ENCODE measurements around the gene ARMS2.

ARMS2 gene

DNA sequence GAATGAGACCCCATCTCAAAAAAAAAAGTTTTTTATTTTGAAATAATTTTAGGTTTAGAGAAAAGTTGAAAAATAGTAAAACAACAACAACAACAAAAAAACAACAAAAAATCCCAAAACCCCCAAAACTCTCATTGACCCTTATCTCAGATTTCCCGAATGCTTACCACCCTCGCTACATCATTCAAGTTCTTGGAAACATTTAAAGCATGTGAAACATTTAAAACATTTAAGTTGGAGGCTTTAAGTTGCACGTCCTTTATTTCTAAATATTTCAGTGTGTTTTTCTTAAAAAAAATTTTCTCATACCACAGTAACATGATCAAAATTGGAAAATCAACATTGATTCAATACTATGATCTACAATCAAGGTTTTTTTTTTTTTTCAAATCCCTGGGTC, 382 bp upstream of the ARMS2 start:
- no peaks in the 10 kb centered on the region for H3K27me3 ChIP-seq (ENCODE audit: insufficient read depth, low read length, poor library complexity)
- H2AK5ac ChIP-seq (ENCODE audit: low read length), result no peak overlapping the region
- H3K9ac ChIP-seq (ENCODE audit: low read length), result no peak overlapping the region
- H3K4me3 ChIP-seq (ENCODE audit: low read length), result no peak overlapping the region
- H3K56ac ChIP-seq (ENCODE audit: low read length), result no peak overlapping the region
- no peak overlapping the region for H4K8ac ChIP-seq (ENCODE audit: low read depth, low read length)
- H3K4me1 ChIP-seq (ENCODE audit: control insufficient read depth, low read depth, low read length), result no peaks in the 10 kb centered on the region
- H4K5ac ChIP-seq (ENCODE audit: low read length), result no peak overlapping the region
- H2BK120ac ChIP-seq (ENCODE audit: low read depth, low read length), result no peak overlapping the region
- H3K27ac ChIP-seq (ENCODE audit: low read depth, low read length), result no peak overlapping the region
- no peak overlapping the region for H3K23ac ChIP-seq (ENCODE audit: low read length)
- H3K79me2 ChIP-seq (ENCODE audit: control insufficient read depth, insufficient read depth, low read length), result no peaks in the 10 kb centered on the region
- H3K79me1 ChIP-seq (ENCODE audit: low read length), result no peaks in the 10 kb centered on the region
- DNase-seq, result no peak
- H3K4ac ChIP-seq (ENCODE audit: low read depth, low read length), result no peak overlapping the region
- WGBS (ENCODE audit: extremely low coverage, insufficient coverage, low lambda C conversion rate), result 100% methylated on average over 2 of the region's 3 CpGs
- H3K4me2 ChIP-seq (ENCODE audit: low read length), result no peak overlapping the region
- no peak overlapping the region for H2BK15ac ChIP-seq (replicated peaks; ENCODE audit: low read depth)
- no peak overlapping the region for H2BK5ac ChIP-seq (ENCODE audit: low read length)
- H3K18ac ChIP-seq (ENCODE audit: low read length), result no peak overlapping the region
- H3K36me3 ChIP-seq (ENCODE audit: control insufficient read depth, insufficient read depth, low read length), result no peaks in the 10 kb centered on the region

DNA sequence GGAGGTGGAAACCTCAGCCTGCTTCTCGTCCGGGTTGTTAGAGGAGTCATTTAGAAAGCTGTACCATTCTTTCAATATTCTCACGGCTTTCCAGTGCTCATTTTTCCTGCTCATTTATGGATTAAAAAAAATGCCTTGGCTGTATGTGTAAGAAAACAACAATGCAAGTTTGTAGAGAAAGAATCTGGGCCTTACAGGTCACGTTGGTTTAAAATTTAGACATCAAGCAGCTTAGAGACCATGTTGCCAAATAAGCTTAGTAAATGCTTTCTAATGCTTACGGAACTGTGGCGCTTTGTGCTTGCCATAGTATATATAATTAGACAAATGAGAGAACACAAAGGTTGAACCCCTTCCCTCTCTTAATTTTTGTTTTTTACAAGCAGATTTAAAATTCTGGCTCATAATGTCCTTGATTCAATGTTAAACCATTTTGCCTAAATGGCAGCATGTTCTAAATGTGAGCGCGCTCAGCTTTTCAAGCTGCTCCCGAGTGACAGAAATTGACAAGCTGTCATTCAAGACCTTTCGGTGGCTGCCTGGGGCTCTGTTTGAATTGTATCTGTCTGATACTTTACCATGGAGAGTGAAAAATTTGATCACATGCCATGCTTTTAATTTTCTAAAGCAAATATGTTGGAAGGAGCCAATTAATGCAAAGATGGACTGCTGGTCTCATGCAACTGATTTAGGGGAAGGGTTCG, 1.1 kb downstream of the ARMS2 start:
- no peaks in the 10 kb centered on the region for H3K79me2 ChIP-seq (ENCODE audit: control insufficient read depth, insufficient read depth, low read length)
- no peak overlapping the region for H2AK5ac ChIP-seq (ENCODE audit: low read length)
- H3K79me1 ChIP-seq (ENCODE audit: low read length), result no peaks in the 10 kb centered on the region
- no peak overlapping the region for H3K9ac ChIP-seq (ENCODE audit: low read length)
- no peak overlapping the region for H2BK15ac ChIP-seq (replicated peaks; ENCODE audit: low read depth)
- no peak overlapping the region for H3K56ac ChIP-seq (ENCODE audit: low read length)
- no peak overlapping the region for H3K18ac ChIP-seq (ENCODE audit: low read length)
- H3K27ac ChIP-seq (ENCODE audit: low read depth, low read length), result no peak overlapping the region
- H4K5ac ChIP-seq (ENCODE audit: low read length), result no peak overlapping the region
- no peak overlapping the region for H3K4me3 ChIP-seq (ENCODE audit: low read length)
- H3K4me1 ChIP-seq (ENCODE audit: control insufficient read depth, low read depth, low read length), result no peaks in the 10 kb centered on the region
- H3K23ac ChIP-seq (ENCODE audit: low read length), result no peak overlapping the region
- H4K8ac ChIP-seq (ENCODE audit: low read depth, low read length), result no peak overlapping the region
- no peak overlapping the region for H3K4me2 ChIP-seq (ENCODE audit: low read length)
- H2BK5ac ChIP-seq (ENCODE audit: low read length), result no peak overlapping the region
- H3K27me3 ChIP-seq (ENCODE audit: insufficient read depth, low read length, poor library complexity), result peaks cover 3% of the 10 kb centered on the region
- no peak for DNase-seq
- H3K36me3 ChIP-seq (ENCODE audit: control insufficient read depth, insufficient read depth, low read length), result no peaks in the 10 kb centered on the region
- no CpG with 5 or more reads among the region's 11 CpGs for WGBS (ENCODE audit: extremely low coverage, insufficient coverage, low lambda C conversion rate)
- no peak overlapping the region for H3K4ac ChIP-seq (ENCODE audit: low read depth, low read length)
- H2BK120ac ChIP-seq (ENCODE audit: low read depth, low read length), result no peak overlapping the region

DNA sequence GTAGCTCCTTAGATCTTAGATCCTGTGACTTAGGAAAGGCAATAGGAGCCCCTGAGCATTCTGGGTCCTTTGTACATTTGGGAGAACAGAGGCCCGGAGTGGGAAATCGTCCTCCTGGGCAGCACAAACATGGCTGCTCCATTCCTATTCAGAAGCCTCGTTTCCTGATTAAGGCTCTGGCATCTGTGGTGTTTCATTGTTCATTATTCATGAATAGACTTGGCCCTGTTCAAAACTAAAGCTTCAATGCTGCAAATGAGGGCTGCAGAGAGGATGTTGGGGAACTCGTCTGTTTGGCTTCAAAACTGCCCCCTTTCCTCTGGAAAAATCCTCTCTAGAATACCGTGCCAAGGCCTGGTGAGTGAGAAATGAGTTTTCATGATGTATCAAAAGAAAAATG, 3.5 kb downstream of the ARMS2 start:
- Histone ChIP-seq H3K56ac (ENCODE audit: low read length) (no peak overlapping the region), H3K27me3 (ENCODE audit: insufficient read depth, low read length, poor library complexity) (peaks cover 22% of the 10 kb centered on the region), H2AK5ac (ENCODE audit: low read length) (no peak overlapping the region), H2BK15ac (replicated peaks; ENCODE audit: low read depth) (no peak overlapping the region), H3K36me3 (ENCODE audit: control insufficient read depth, insufficient read depth, low read length) (no peaks in the 10 kb centered on the region), H3K4ac (ENCODE audit: low read depth, low read length) (no peak overlapping the region), H3K27ac (ENCODE audit: low read depth, low read length) (no peak overlapping the region), H3K79me2 (ENCODE audit: control insufficient read depth, insufficient read depth, low read length) (no peaks in the 10 kb centered on the region), H3K4me3 (ENCODE audit: low read length) (no peak overlapping the region), H2BK5ac (ENCODE audit: low read length) (no peak overlapping the region), H4K8ac (ENCODE audit: low read depth, low read length) (no peak overlapping the region), H3K9ac (ENCODE audit: low read length) (no peak overlapping the region), H3K18ac (ENCODE audit: low read length) (no peak overlapping the region), H2BK120ac (ENCODE audit: low read depth, low read length) (no peak overlapping the region), H3K4me2 (ENCODE audit: low read length) (no peak overlapping the region), H3K79me1 (ENCODE audit: low read length) (no peaks in the 10 kb centered on the region), H4K5ac (ENCODE audit: low read length) (no peak overlapping the region), H3K23ac (ENCODE audit: low read length) (no peak overlapping the region), H3K4me1 (ENCODE audit: control insufficient read depth, low read depth, low read length) (no peaks in the 10 kb centered on the region)
- no CpG with 5 or more reads among the region's 5 CpGs for WGBS (ENCODE audit: extremely low coverage, insufficient coverage, low lambda C conversion rate)
- DNase-seq, result no peak

DNA sequence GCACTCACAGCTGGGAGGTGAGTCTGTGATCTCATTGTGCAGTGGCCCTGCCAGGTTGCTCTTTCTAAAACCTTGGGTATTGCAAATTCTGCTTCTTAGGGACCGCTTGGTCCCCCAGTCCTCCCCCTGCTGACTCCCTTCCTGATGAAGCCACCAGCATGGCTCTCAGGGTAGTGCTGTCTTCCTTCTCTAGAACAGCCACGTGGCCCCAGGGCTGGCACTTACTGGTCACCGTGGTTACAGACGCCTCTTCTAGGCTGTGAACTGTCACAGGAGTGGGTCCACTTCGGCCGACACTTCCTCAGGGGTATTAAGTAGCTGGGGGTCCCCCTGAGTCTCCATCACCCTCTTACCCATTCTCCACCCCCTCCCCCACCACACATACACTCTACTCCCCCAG, 4.2 kb downstream of the ARMS2 start:
- no peak overlapping the region for H3K4me3 ChIP-seq (ENCODE audit: low read length)
- no peaks in the 10 kb centered on the region for H3K79me1 ChIP-seq (ENCODE audit: low read length)
- H3K36me3 ChIP-seq (ENCODE audit: control insufficient read depth, insufficient read depth, low read length), result no peaks in the 10 kb centered on the region
- no peak overlapping the region for H4K5ac ChIP-seq (ENCODE audit: low read length)
- H3K4me2 ChIP-seq (ENCODE audit: low read length), result no peak overlapping the region
- H2BK5ac ChIP-seq (ENCODE audit: low read length), result no peak overlapping the region
- no peak overlapping the region for H2BK120ac ChIP-seq (ENCODE audit: low read depth, low read length)
- no peak overlapping the region for H2BK15ac ChIP-seq (replicated peaks; ENCODE audit: low read depth)
- H3K23ac ChIP-seq (ENCODE audit: low read length), result no peak overlapping the region
- no peak overlapping the region for H4K8ac ChIP-seq (ENCODE audit: low read depth, low read length)
- H3K9ac ChIP-seq (ENCODE audit: low read length), result no peak overlapping the region
- H3K18ac ChIP-seq (ENCODE audit: low read length), result no peak overlapping the region
- H3K4ac ChIP-seq (ENCODE audit: low read depth, low read length), result no peak overlapping the region
- whole genome bisulfite sequencing (ENCODE audit: extremely low coverage, insufficient coverage, low lambda C conversion rate), result no CpG with 5 or more reads among the region's 6 CpGs
- H3K27ac ChIP-seq (ENCODE audit: low read depth, low read length), result no peak overlapping the region
- DNase-seq, result no peak
- no peak overlapping the region for H2AK5ac ChIP-seq (ENCODE audit: low read length)
- peaks cover 29% of the 10 kb centered on the region for H3K27me3 ChIP-seq (ENCODE audit: insufficient read depth, low read length, poor library complexity)
- no peaks in the 10 kb centered on the region for H3K4me1 ChIP-seq (ENCODE audit: control insufficient read depth, low read depth, low read length)
- H3K56ac ChIP-seq (ENCODE audit: low read length), result no peak overlapping the region
- no peaks in the 10 kb centered on the region for H3K79me2 ChIP-seq (ENCODE audit: control insufficient read depth, insufficient read depth, low read length)

DNA sequence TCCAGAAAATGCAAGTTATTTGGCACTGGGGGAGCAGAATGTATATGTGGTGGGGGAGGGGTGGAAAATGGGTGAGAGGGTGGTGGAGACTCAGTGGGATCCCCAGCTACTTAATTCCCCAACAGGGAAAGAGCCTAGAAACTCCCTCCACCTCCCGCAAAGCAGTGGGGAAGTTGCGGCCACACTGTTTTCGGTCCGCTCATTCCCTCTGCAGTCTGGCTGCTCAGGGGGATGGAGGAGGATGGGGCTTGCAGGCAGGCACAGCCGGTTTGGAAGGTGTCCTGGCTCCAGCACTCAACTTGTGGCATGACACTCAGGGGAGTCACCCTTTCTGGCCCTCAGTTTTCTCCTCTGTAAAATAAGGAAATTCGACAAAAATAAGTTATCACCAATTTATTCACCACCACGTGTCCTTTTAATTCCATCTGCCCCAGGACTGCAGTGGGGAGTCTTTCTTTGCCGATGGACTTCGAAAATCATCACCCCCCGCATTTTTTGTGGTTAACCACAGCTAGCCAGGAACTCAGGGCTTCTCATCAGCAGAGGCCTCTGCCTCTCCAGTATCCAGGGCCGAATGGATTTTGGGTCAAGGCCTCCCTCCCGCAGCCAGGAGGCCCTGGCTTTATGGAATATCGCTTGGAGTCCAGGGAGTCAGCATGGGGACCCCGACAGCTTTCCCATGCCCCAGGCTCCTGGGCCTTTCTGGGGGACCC, 5.3 kb downstream of the ARMS2 start:
- Histone ChIP-seq H3K56ac (ENCODE audit: low read length) (no peak overlapping the region), H3K23ac (ENCODE audit: low read length) (no peak overlapping the region), H4K5ac (ENCODE audit: low read length) (no peak overlapping the region), H3K27ac (ENCODE audit: low read depth, low read length) (no peak overlapping the region), H2BK15ac (replicated peaks; ENCODE audit: low read depth) (no peak overlapping the region), H2AK5ac (ENCODE audit: low read length) (no peak overlapping the region), H3K27me3 (ENCODE audit: insufficient read depth, low read length, poor library complexity) (peaks cover 34% of the 10 kb centered on the region), H4K8ac (ENCODE audit: low read depth, low read length) (no peak overlapping the region), H3K4ac (ENCODE audit: low read depth, low read length) (no peak overlapping the region), H3K18ac (ENCODE audit: low read length) (no peak overlapping the region), H3K4me3 (ENCODE audit: low read length) (no peak overlapping the region), H2BK5ac (ENCODE audit: low read length) (no peak overlapping the region), H3K4me1 (ENCODE audit: control insufficient read depth, low read depth, low read length) (no peaks in the 10 kb centered on the region), H3K9ac (ENCODE audit: low read length) (no peak overlapping the region), H3K79me2 (ENCODE audit: control insufficient read depth, insufficient read depth, low read length) (no peaks in the 10 kb centered on the region), H3K36me3 (ENCODE audit: control insufficient read depth, insufficient read depth, low read length) (no peaks in the 10 kb centered on the region), H3K4me2 (ENCODE audit: low read length) (no peak overlapping the region), H3K79me1 (ENCODE audit: low read length) (no peaks in the 10 kb centered on the region), H2BK120ac (ENCODE audit: low read depth, low read length) (no peak overlapping the region)
- DNase-seq, result no peak
- WGBS (ENCODE audit: extremely low coverage, insufficient coverage, low lambda C conversion rate), result no CpG with 5 or more reads among the region's 14 CpGs

Data from mesendoderm (in vitro differentiated cells).